Activated CD8-positive, alpha-beta T cell treated with anti-CD3 and anti-CD28 coated beads, Interleukin-2, amount 10 ng/mL, durations not matched to agents 7 days and 5 days (primary cell): Measurements from ENCODE around the gene CTNNA2. TPM values are rescaled to one million over a fixed set of nuclear protein-coding genes. Genes with fewer than 3 reads are reported as not detected.

Experiments
- ATAC-seq: fragments of 150-1000 bp; cut with Tn5 transposase; one replicate; pipeline ENCODE4 v1.10.0; 2021; ENCODE audit warnings: moderate library complexity
- CTCF ChIA-PET: fragments of 350-600 bp; sonication (Branson Sonifier 250); formaldehyde crosslinking; loops from one replicate; lab custom pipeline; 2021; ENCODE audit warnings: antibody characterized with exemption; lab: Charles Lee
- POLR2A ChIA-PET: fragments of 350-600 bp; sonication (Branson Sonifier 250); formaldehyde crosslinking; loops from one replicate; lab custom pipeline; 2021; ENCODE audit warnings: antibody characterized with exemption; lab: Charles Lee
- DNase-seq: peaks from one replicate; pipeline ENCODE4 v3.0.0-alpha.2; 2020
- H3K27ac Mint-ChIP-seq: one replicate; pipeline ENCODE4 v1.8.0; 2021; ENCODE audit warnings: mild to moderate bottlenecking, mixed read lengths
- H3K27me3 Mint-ChIP-seq: one replicate; pipeline ENCODE4 v1.8.0; 2021; ENCODE audit warnings: low read depth, mixed read lengths
- H3K36me3 Mint-ChIP-seq: one replicate; pipeline ENCODE4 v1.8.0; 2021; ENCODE audit warnings: low read depth, mixed read lengths
- H3K4me1 Mint-ChIP-seq: one replicate; pipeline ENCODE4 v1.8.0; 2021; ENCODE audit warnings: low read depth, mixed read lengths
- H3K4me3 Mint-ChIP-seq: one replicate; pipeline ENCODE4 v1.8.0; 2021; ENCODE audit warnings: mild to moderate bottlenecking, mixed read lengths
- H3K9me3 Mint-ChIP-seq: one replicate; pipeline ENCODE4 v1.8.0; 2022; ENCODE audit warnings: mixed read lengths; ENCODE audit not compliant: insufficient read depth
- total RNA-seq, 2 experiments: library from RNA; stranded (reverse); gene quantifications; one replicate each; pipeline ENCODE4 v1.2.3, GENCODE V29; 2021

CTNNA2 gene
- total RNA-seq, 2 experiments from 2014 or later, result not detected

GRCh38 chr2:80499095-80499494 is 986.2 kb downstream of the CTNNA2 start:
- ChIA-PET POLR2A (no interaction called here), CTCF (no interaction called here)
- Mint-ChIP-seq H3K4me1 (no peaks in the 10 kb centered on the region), H3K4me3 (no peak overlapping the region), H3K9me3 (peaks cover 9% of the 10 kb centered on the region), H3K27me3 (no peaks in the 10 kb centered on the region), H3K27ac (no peak overlapping the region), H3K36me3 (no peaks in the 10 kb centered on the region)
- ATAC-seq, result no peak
- DNase-seq, result no peak

DNA sequence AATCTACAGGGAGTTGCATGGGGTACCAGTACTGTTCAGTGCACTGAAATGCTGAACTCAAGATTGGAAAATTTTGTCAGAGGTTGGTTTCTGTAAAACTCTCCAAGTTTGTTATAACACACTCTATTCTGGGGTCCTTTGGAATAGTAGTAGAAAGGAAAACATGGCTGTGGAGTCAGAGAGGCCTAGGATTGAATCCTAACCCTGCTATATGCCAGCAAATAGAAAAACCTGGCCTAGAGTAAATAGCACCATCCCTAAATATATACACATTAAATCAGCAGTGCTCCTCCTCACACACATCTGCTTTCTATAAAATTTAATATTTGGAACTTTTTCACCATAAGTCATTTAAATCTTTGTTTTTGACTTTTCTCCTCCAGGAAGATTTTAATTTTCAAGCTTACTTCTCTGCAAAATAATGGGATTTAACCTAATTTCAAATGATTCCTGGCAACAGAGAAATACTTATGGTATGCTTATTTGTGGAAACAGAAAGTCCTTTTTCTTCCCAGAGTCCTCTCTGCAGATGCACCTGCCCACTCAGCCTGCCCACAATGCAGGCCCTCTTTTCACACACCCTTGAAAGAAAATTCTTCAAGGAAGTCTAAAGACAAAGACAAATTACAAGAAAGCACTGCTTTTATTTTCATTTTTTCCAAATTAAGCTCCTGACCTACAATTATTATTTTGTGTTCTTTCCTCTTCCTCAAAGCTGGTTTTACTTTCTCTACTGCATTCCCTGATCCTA is 989.2 kb downstream of the CTNNA2 start:
- H3K4me1 Mint-ChIP-seq, result no peaks in the 10 kb centered on the region
- peaks cover 4% of the 10 kb centered on the region for H3K9me3 Mint-ChIP-seq
- H3K36me3 Mint-ChIP-seq, result no peaks in the 10 kb centered on the region
- CTCF ChIA-PET, result no interaction called here
- no peak overlapping the region for H3K4me3 Mint-ChIP-seq
- ATAC-seq (no peak), DNase-seq (no peak)
- H3K27ac Mint-ChIP-seq, result no peak overlapping the region
- no peaks in the 10 kb centered on the region for H3K27me3 Mint-ChIP-seq
- POLR2A ChIA-PET, result no interaction called here

DNA sequence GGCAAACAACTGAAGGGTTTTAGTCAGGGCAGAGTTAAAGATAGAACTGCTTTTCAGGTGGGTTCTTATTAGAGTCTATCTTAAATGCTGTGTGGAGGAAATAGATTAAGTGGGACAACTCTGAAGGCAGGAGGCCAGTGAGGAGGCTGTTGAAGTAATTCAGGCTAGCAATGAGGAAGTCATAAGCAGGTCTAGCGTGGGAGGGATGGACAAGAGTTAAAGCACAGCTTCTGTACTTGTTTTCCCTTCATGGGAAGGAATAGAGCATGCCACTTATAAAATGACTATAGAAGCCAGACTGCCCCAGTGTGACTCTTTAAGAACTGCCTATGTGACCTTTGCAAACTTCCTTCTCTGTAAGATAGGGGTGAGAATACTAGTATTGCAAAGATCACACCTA is 993.7 kb downstream of the CTNNA2 start:
- POLR2A ChIA-PET, result no interaction called here
- H3K4me1 Mint-ChIP-seq, result no peaks in the 10 kb centered on the region
- H3K9me3 Mint-ChIP-seq, result peaks cover 3% of the 10 kb centered on the region
- H3K4me3 Mint-ChIP-seq, result no peak overlapping the region
- H3K36me3 Mint-ChIP-seq, result no peaks in the 10 kb centered on the region
- no peak overlapping the region for H3K27ac Mint-ChIP-seq
- ATAC-seq (no peak), DNase-seq (no peak)
- no peaks in the 10 kb centered on the region for H3K27me3 Mint-ChIP-seq
- CTCF ChIA-PET, result no interaction called here

DNA sequence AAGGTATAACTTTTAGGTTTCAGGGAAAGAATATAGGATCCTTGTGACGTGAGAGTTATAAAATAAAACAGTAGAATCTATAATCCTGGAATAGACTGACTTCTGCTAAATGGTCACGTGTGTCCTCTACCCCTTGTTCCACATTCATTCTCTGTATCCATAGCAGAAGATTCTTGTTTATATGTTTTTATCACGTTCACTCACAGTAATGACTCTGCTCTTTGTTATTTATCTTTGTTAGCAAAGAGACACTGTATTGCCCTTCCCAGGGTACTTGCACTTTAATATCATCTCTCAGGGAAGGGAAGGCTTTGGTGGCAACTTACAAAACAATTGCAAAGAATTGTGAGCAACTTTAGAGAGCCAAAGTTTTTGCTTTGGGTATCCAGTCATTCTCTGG is 997.9 kb downstream of the CTNNA2 start:
- Mint-ChIP-seq H3K27ac (no peak overlapping the region), H3K4me1 (no peaks in the 10 kb centered on the region), H3K36me3 (no peaks in the 10 kb centered on the region), H3K27me3 (no peaks in the 10 kb centered on the region), H3K9me3 (peaks cover 8% of the 10 kb centered on the region), H3K4me3 (no peak overlapping the region)
- DNase-seq, result no peak
- no peak for ATAC-seq
- ChIA-PET POLR2A (no interaction called here), CTCF (no interaction called here)

GRCh38 chr2:80515964-80516363 is 1003.1 kb downstream of the CTNNA2 start:
- H3K27me3 Mint-ChIP-seq, result no peaks in the 10 kb centered on the region
- H3K4me1 Mint-ChIP-seq, result no peaks in the 10 kb centered on the region
- H3K9me3 Mint-ChIP-seq, result peaks cover 5% of the 10 kb centered on the region
- ATAC-seq (no peak), DNase-seq (no peak)
- ChIA-PET CTCF (no interaction called here), POLR2A (no interaction called here)
- no peak overlapping the region for H3K27ac Mint-ChIP-seq
- H3K36me3 Mint-ChIP-seq, result no peaks in the 10 kb centered on the region
- H3K4me3 Mint-ChIP-seq, result no peak overlapping the region

DNA sequence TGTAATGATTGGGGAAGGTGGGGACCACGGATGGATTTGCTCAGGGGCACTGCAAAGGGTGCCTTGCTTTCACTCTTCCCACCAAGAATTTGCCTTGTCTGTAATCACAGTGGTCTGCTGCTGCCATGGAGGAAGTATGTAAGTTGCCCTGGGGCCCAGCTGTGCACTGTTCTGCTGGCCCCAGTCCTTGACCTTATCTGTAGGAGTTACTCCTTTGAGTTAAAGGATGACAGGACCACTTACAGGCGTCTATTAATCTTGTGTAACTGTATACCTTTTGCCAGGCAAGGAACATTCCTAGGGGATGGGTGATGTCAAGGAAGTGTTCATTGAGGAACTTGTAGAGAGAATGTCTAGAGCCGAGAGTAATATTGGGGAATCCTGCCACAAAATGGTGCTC is 1004.5 kb downstream of the CTNNA2 start:
- H3K4me1 Mint-ChIP-seq, result no peaks in the 10 kb centered on the region
- no peak overlapping the region for H3K27ac Mint-ChIP-seq
- no peak overlapping the region for H3K4me3 Mint-ChIP-seq
- H3K9me3 Mint-ChIP-seq, result peaks cover 5% of the 10 kb centered on the region
- ATAC-seq (no peak), DNase-seq (no peak)
- CTCF ChIA-PET, result no interaction called here
- no peaks in the 10 kb centered on the region for H3K27me3 Mint-ChIP-seq
- no peaks in the 10 kb centered on the region for H3K36me3 Mint-ChIP-seq
- POLR2A ChIA-PET, result no interaction called here

DNA sequence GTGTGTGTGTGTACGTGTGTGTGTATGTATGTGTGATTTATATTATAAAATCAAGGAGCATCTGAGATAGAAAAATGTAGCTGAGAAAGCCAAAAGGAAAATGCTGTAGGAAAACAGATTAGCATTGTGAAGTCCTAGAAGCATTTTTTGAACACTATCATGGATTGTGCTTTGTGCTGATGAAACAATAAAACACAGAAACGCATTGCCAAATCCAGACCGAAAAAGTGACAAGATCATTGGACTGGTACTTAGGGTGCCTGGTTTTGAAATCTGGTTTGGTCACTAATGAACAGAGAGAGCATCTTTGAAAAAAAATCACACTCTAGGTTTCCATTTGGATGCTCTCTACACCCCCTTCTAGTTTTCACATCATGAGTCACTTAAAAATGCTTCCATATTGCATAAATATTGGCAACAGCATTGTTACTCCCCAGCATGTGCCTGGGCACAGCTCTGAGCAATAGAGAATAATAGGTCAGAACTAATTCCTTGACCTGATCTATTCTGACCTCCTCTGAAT is 1006.3 kb downstream of the CTNNA2 start:
- ATAC-seq, result no peak
- no peak for DNase-seq
- H3K4me1 Mint-ChIP-seq, result no peaks in the 10 kb centered on the region
- no peaks in the 10 kb centered on the region for H3K27me3 Mint-ChIP-seq
- ChIA-PET CTCF (no interaction called here), POLR2A (no interaction called here)
- H3K4me3 Mint-ChIP-seq, result no peak overlapping the region
- no peak overlapping the region for H3K27ac Mint-ChIP-seq
- no peaks in the 10 kb centered on the region for H3K9me3 Mint-ChIP-seq
- H3K36me3 Mint-ChIP-seq, result no peaks in the 10 kb centered on the region

- no peak overlapping the region for H3K4me3 Mint-ChIP-seq
- no peak overlapping the region for H3K27ac Mint-ChIP-seq
- H3K36me3 Mint-ChIP-seq, result no peaks in the 10 kb centered on the region
- ChIA-PET CTCF (no interaction called here), POLR2A (no interaction called here)
- H3K27me3 Mint-ChIP-seq, result no peaks in the 10 kb centered on the region
- no peaks in the 10 kb centered on the region for H3K9me3 Mint-ChIP-seq
- ATAC-seq (no peak), DNase-seq (no peak)
- H3K4me1 Mint-ChIP-seq, result no peaks in the 10 kb centered on the region
These were observed 1006.9 kb downstream of the CTNNA2 start for GRCh38 chr2:80519699-80520291.

GRCh38 chr2:80525152-80525551 is 1012.3 kb downstream of the CTNNA2 start:
- H3K27me3 Mint-ChIP-seq, result no peaks in the 10 kb centered on the region
- H3K4me1 Mint-ChIP-seq, result no peaks in the 10 kb centered on the region
- no peaks in the 10 kb centered on the region for H3K36me3 Mint-ChIP-seq
- no peak for DNase-seq
- H3K27ac Mint-ChIP-seq, result no peak overlapping the region
- no peak overlapping the region for H3K4me3 Mint-ChIP-seq
- CTCF ChIA-PET, result no interaction called here
- ATAC-seq, result no peak
- POLR2A ChIA-PET, result no interaction called here
- no peaks in the 10 kb centered on the region for H3K9me3 Mint-ChIP-seq

DNA sequence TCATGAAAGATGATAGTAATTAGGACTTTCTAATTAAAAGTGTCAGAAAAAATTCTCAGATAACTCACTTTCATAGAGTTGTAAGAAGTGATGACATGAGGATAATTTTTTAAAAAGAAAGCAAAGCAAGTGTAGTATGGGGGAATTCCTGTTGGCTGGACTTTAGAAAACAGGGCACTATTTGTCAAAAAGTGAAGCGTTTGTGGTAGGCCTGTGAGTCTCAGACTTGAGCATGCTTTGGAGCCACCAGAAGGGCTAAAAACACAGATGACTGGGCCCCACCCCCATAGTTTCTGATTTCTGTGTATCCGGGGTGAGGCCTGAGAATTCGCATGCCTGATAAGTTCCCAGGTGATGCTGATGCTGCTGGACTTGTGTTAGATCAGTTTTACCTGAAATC is 1014.3 kb downstream of the CTNNA2 start:
- Mint-ChIP-seq H3K4me3 (no peak overlapping the region), H3K27ac (no peak overlapping the region), H3K4me1 (no peaks in the 10 kb centered on the region), H3K9me3 (no peaks in the 10 kb centered on the region), H3K27me3 (no peaks in the 10 kb centered on the region), H3K36me3 (no peaks in the 10 kb centered on the region)
- ChIA-PET POLR2A (no interaction called here), CTCF (no interaction called here)
- ATAC-seq (no peak), DNase-seq (no peak)

DNA sequence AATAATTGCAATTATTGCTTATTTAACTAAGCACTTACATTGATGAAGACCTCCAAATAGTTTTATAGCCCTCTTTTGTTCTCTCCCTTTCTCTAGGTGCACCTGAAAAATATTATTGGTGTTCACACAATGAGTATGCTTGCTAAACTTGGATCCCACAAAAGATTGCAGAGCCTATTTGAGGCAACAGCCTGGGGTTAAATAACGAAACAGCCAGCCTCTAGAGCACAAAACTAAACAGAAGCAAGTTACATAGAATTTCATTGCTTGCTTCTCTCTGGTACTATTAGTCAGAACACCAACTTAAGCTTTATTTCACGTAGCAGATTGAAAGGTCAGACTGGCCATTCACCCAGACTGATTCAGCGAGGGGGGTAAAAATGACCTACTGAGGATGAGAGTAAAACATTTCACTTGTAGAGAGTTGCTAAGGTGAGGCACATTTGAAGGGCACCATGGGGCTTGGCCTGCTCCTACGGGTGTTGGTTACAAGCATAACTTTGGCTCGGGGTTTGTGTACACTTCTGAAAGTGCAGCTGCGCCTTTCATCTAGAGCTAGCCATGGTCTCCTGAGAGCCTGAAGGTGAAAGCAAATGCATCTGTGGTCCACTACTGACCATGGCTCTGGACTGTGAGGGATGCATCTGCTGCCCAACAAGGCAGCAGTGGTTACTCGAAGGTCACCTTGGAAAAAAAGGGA is 1016.8 kb downstream of the CTNNA2 start:
- Mint-ChIP-seq H3K4me1 (no peaks in the 10 kb centered on the region), H3K27ac (no peak overlapping the region), H3K27me3 (no peaks in the 10 kb centered on the region), H3K36me3 (no peaks in the 10 kb centered on the region), H3K4me3 (no peak overlapping the region), H3K9me3 (no peaks in the 10 kb centered on the region)
- DNase-seq, result no peak
- CTCF ChIA-PET, result no interaction called here
- ATAC-seq, result no peak
- POLR2A ChIA-PET, result no interaction called here

DNA sequence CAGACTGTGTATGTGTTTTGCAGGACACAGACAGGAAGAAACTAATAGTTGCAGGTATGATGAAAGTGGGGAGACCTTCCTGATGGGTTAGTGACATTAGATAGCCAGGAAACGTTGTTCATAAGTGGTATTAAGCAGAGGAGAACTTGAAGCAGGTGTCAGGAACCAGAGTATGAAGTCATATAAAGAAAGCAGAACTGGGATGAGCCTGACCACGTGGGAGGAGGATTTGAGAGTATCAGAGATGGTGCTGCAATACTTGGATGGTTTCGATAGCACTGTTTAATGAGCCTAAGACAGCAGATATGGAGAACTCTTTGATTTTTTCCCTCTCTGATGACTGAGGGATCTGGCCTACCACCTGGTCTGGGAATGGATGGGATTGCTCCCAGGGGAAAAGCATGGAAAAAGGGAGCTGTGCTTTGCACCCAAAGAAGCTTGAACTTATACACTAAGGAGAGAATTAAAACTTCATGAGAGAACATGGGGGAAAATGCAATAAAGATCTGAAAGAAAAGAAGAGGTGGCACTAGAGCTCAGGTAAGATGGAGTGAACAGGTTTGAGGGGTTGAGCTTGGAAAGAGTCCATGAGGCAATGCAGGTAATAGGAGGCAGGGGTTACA is 1017.7 kb downstream of the CTNNA2 start:
- H3K4me3 Mint-ChIP-seq, result no peak overlapping the region
- ChIA-PET CTCF (no interaction called here), POLR2A (no interaction called here)
- H3K4me1 Mint-ChIP-seq, result no peaks in the 10 kb centered on the region
- DNase-seq (no peak), ATAC-seq (no peak)
- no peak overlapping the region for H3K27ac Mint-ChIP-seq
- H3K36me3 Mint-ChIP-seq, result no peaks in the 10 kb centered on the region
- H3K27me3 Mint-ChIP-seq, result no peaks in the 10 kb centered on the region
- no peaks in the 10 kb centered on the region for H3K9me3 Mint-ChIP-seq
